Hepatocyte (in vitro differentiated cells): Measurements from ENCODE around the gene SIL1.

ENCODE experiments used
- EZH2 ChIP-seq: fragments of 200-600 bp; sonication (generic); IDR thresholded peaks from 2 replicates; pipeline ENCODE4 v1.6.1; 2016; ENCODE audit warnings: antibody characterized with exemption, mild to moderate bottlenecking, borderline replicate concordance
- TF ChIP-seq, protein P1 (sequence below): fragments of 200-600 bp; sonication (generic); IDR thresholded peaks from 2 replicates; pipeline ENCODE4 v1.5.1; 2016; ENCODE audit warnings: antibody characterized with exemption, mild to moderate bottlenecking; ENCODE audit not compliant: poor library complexity

DNA sequence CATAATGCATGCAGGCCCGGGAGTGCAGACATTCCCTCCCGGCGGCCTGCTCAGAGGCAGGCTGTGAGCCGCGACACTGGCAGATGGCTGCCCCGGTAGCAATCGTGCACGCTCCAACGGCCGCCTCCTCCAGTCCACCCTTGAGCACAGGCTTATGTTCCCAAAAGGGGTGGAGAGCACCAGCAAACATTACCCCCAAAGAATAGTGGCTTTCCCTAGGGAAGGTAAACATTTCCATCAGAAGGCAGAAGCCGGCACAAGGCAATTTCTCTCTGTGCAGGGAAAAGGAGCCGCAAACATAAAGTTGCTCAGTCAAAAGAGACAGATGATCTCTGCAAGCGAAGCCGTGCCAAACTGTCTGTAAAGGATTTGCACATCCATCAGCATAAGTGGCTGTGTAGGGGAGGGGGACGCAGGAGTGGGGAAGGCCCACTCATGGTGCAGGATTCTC is 92.5 kb downstream of the SIL1 start:
- TF ChIP-seq, protein P1, sequence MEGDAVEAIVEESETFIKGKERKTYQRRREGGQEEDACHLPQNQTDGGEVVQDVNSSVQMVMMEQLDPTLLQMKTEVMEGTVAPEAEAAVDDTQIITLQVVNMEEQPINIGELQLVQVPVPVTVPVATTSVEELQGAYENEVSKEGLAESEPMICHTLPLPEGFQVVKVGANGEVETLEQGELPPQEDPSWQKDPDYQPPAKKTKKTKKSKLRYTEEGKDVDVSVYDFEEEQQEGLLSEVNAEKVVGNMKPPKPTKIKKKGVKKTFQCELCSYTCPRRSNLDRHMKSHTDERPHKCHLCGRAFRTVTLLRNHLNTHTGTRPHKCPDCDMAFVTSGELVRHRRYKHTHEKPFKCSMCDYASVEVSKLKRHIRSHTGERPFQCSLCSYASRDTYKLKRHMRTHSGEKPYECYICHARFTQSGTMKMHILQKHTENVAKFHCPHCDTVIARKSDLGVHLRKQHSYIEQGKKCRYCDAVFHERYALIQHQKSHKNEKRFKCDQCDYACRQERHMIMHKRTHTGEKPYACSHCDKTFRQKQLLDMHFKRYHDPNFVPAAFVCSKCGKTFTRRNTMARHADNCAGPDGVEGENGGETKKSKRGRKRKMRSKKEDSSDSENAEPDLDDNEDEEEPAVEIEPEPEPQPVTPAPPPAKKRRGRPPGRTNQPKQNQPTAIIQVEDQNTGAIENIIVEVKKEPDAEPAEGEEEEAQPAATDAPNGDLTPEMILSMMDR = no peak
- no peak for TF ChIP-seq EZH2
